IMR-90 (cell line): ENCODE results near the gene HMGXB3. TPM values are rescaled to one million over a fixed set of nuclear protein-coding genes. Genes with fewer than 3 reads are reported as not detected.

Source experiments
- ATAC-seq: fragments of 200-7000 bp; cut with Tn5 transposase; 2 replicates; pipeline ENCODE4 v1.9.1; 2020; ENCODE audit warnings: low read depth, mild to moderate bottlenecking, moderate library complexity
- BruUV-seq: library from RNA; stranded (reverse); fragments of 400-500 nt; replicated peaks from 2 replicates; lab custom pipeline; 2021; lab: Mats Ljungman, UMichigan
- CTCF ChIA-PET: fragments of 300-600 bp; formaldehyde crosslinking; extraction: SDS; loops from one replicate; lab custom pipeline; 2021; ENCODE audit warnings: antibody characterized with exemption; lab: Yijun Ruan, JAX
- POLR2A ChIA-PET: fragments of 300-600 bp; sonication (Branson Sonifier 250); formaldehyde crosslinking; loops from one replicate; lab custom pipeline; 2022; ENCODE audit warnings: antibody characterized with exemption; ENCODE audit not compliant: unreplicated experiment; lab: Charles Lee
- DNase-seq: peaks from one replicate; pipeline ENCODE4 v3.0.0; 2013
- H2AFZ ChIP-seq: replicated peaks from 2 replicates; pipeline ENCODE3; 2013; ENCODE audit warnings: low read length, mild to moderate bottlenecking; ENCODE audit not compliant: poor library complexity
- H2AK5ac ChIP-seq: 2 replicates; pipeline ENCODE4 v1.6.1; 2013; ENCODE audit warnings: low read depth, low read length, inconsistent platforms
- H2AK9ac ChIP-seq: replicated peaks from 2 replicates; pipeline ENCODE3; 2013; ENCODE audit warnings: mild to moderate bottlenecking, low read depth, low read length, moderate library complexity; ENCODE audit not compliant: poor library complexity
- H2BK120ac ChIP-seq: 2 replicates; pipeline ENCODE4 v1.6.1; 2013; ENCODE audit warnings: low read depth, low read length, inconsistent platforms
- H2BK15ac ChIP-seq: 3 replicates; pipeline ENCODE4 v1.6.1; 2013; ENCODE audit warnings: low read depth, low read length, inconsistent platforms
- H2BK20ac ChIP-seq: 2 replicates; pipeline ENCODE4 v1.6.1; 2013; ENCODE audit warnings: low read depth, mild to moderate bottlenecking, inconsistent platforms, low read length, moderate library complexity
- H2BK5ac ChIP-seq: 2 replicates; pipeline ENCODE4 v1.6.1; 2013; ENCODE audit warnings: mild to moderate bottlenecking, low read depth, low read length, inconsistent platforms; ENCODE audit not compliant: poor library complexity, severe bottlenecking
- H3K14ac ChIP-seq: replicated peaks from 2 replicates; pipeline ENCODE4 v1.6.1; 2013; ENCODE audit warnings: low read depth, low read length, inconsistent platforms
- H3K18ac ChIP-seq: 2 replicates; pipeline ENCODE4 v1.6.1; 2013; ENCODE audit warnings: low read depth, low read length, control low read depth
- H3K23ac ChIP-seq: 2 replicates; pipeline ENCODE4 v1.6.1; 2013; ENCODE audit warnings: low read depth, low read length, inconsistent platforms
- H3K27ac ChIP-seq: 2 replicates; pipeline ENCODE4 v1.5.1; 2013; ENCODE audit warnings: mild to moderate bottlenecking, control low read depth, low read length; ENCODE audit not compliant: insufficient read depth
- H3K27me3 ChIP-seq: 2 replicates; pipeline ENCODE4 v1.6.1; 2013; ENCODE audit warnings: low read length; ENCODE audit not compliant: control insufficient read depth, insufficient read depth
- H3K36me3 ChIP-seq: 2 replicates; pipeline ENCODE4 v1.6.1; 2013; ENCODE audit warnings: low read length, mixed read lengths; ENCODE audit not compliant: control insufficient read depth, insufficient read depth
- H3K4ac ChIP-seq: 2 replicates; pipeline ENCODE4 v1.6.1; 2013; ENCODE audit warnings: low read depth, low read length, inconsistent platforms
- H3K4me1 ChIP-seq: 2 replicates; pipeline ENCODE4 v1.6.1; 2013; ENCODE audit warnings: low read length, mixed read lengths; ENCODE audit not compliant: control insufficient read depth, insufficient read depth
- H3K4me2 ChIP-seq: 2 replicates; pipeline ENCODE4 v1.6.1; 2013; ENCODE audit warnings: low read depth, mild to moderate bottlenecking, control low read depth, low read length, moderate library complexity
- H3K4me3 ChIP-seq: 2 replicates; pipeline ENCODE4 v1.5.1; 2013; ENCODE audit warnings: low read depth, mild to moderate bottlenecking, control low read depth, low read length, moderate library complexity; ENCODE audit not compliant: insufficient read depth
- H3K56ac ChIP-seq: 2 replicates; pipeline ENCODE4 v1.6.1; 2013; ENCODE audit warnings: low read length, inconsistent platforms; ENCODE audit not compliant: insufficient read depth; ENCODE audit errors: extremely low read depth
- H3K79me1 ChIP-seq, 2 experiments: 2 replicates each; pipeline ENCODE4 v1.6.1; 2013; ENCODE audit warnings: low read length in 2 of 2, inconsistent platforms in 1 of 2, low read depth in 1 of 2
- H3K9ac ChIP-seq: 2 replicates; pipeline ENCODE4 v1.6.1; 2013; ENCODE audit warnings: low read depth, low read length, control low read depth
- H3K9me1 ChIP-seq: 2 replicates; pipeline ENCODE4 v1.6.1; 2013; ENCODE audit warnings: low read length, inconsistent platforms; ENCODE audit not compliant: insufficient read depth
- H3K9me3 ChIP-seq: 2 replicates; pipeline ENCODE4 v1.6.1; 2013; ENCODE audit warnings: low read length; ENCODE audit not compliant: control insufficient read depth, insufficient read depth
- H4K20me1 ChIP-seq: 2 replicates; pipeline ENCODE4 v1.6.1; 2013; ENCODE audit warnings: low read length, inconsistent platforms; ENCODE audit not compliant: insufficient read depth
- H4K5ac ChIP-seq: 2 replicates; pipeline ENCODE4 v1.6.1; 2013; ENCODE audit warnings: mild to moderate bottlenecking, low read depth, low read length, control low read depth
- H4K8ac ChIP-seq, 2 experiments: 2 replicates each; pipeline ENCODE4 v1.6.1; 2013; ENCODE audit warnings: low read depth in 2 of 2, low read length in 2 of 2, control low read depth in 1 of 2, inconsistent platforms in 1 of 2
- H4K91ac ChIP-seq: 2 replicates; pipeline ENCODE4 v1.6.1; 2013; ENCODE audit warnings: low read depth, low read length, inconsistent platforms; ENCODE audit not compliant: insufficient read depth
- BHLHE40 ChIP-seq: fragments of 150-350 bp; IDR thresholded peaks from 2 replicates; pipeline ENCODE4 v1.6.1; 2016; ENCODE audit warnings: mild to moderate bottlenecking, low read depth, low read length
- CHD1 ChIP-seq: IDR thresholded peaks from 2 replicates; pipeline ENCODE4 v1.6.1; 2012; ENCODE audit warnings: low read depth, low read length, improper control_type of control experiment
- FOS ChIP-seq: fragments of 150-350 bp; IDR thresholded peaks from 2 replicates; pipeline ENCODE4 v1.6.1; 2016; ENCODE audit warnings: low read depth, low read length
- MAFK ChIP-seq: IDR thresholded peaks from 2 replicates; pipeline ENCODE4 v1.6.1; 2012; ENCODE audit warnings: low read depth, low read length, improper control_type of control experiment
- MAZ ChIP-seq: IDR thresholded peaks from 2 replicates; pipeline ENCODE4 v1.6.1; 2012; ENCODE audit warnings: low read depth, mild to moderate bottlenecking, low read length, improper control_type of control experiment, moderate library complexity, borderline replicate concordance
- MXI1 ChIP-seq: IDR thresholded peaks from 2 replicates; pipeline ENCODE4 v1.6.1; 2012; ENCODE audit warnings: low read depth, mild to moderate bottlenecking, low read length, moderate library complexity, borderline replicate concordance
- NFE2L2 ChIP-seq: fragments of 150-350 bp; IDR thresholded peaks from 2 replicates; pipeline ENCODE4 v1.6.1; 2016; ENCODE audit warnings: low read depth, mild to moderate bottlenecking, low read length
- POLR2A ChIP-seq: IDR thresholded peaks from 2 replicates; pipeline ENCODE4 v1.6.1; 2012; ENCODE audit warnings: mild to moderate bottlenecking, low read depth, low read length
- RAD21 ChIP-seq: IDR thresholded peaks from 2 replicates; pipeline ENCODE4 v1.6.1; 2012; ENCODE audit warnings: low read length, improper control_type of control experiment
- RCOR1 ChIP-seq: IDR thresholded peaks from 2 replicates; pipeline ENCODE4 v1.6.1; 2012; ENCODE audit warnings: mild to moderate bottlenecking, low read length, improper control_type of control experiment; ENCODE audit not compliant: insufficient replicate concordance
- RFX5 ChIP-seq: IDR thresholded peaks from 2 replicates; pipeline ENCODE4 v1.8.0; 2012; ENCODE audit warnings: low read depth, mild to moderate bottlenecking, low read length, moderate library complexity
- SMC3 ChIP-seq: fragments of 150-350 bp; IDR thresholded peaks from 2 replicates; pipeline ENCODE4 v1.6.1; 2016; ENCODE audit warnings: low read depth, mild to moderate bottlenecking, antibody characterized with exemption, low read length, moderate library complexity
- WGBS, 2 experiments: methylation state at CpG; one replicate each; pipeline versions ENCODE4 v1.1.5 to v1.1.7; 2013; ENCODE audit warnings: missing lambda C conversion rate in 2 of 2; ENCODE audit not compliant: insufficient read length in 1 of 2; ENCODE audit errors: extremely low coverage in 2 of 2; 5-methylcytosine and 5-hydroxymethylcytosine counted together
- dilution Hi-C: fragments of 300-500 bp; cut with HindIII; formaldehyde crosslinking; loops from one replicate; pipeline ENCODE4 v1.14.3; 2018; ENCODE audit warnings: low sequenced_read_pairs; ENCODE audit not compliant: unreplicated experiment
- in situ Hi-C: fragments of 300-500 bp; cut with MboI; formaldehyde crosslinking; loops from 3 replicates; pipeline ENCODE4 v1.14.3; 2019; ENCODE audit warnings: low sequenced_read_pairs, inconsistent platforms, mixed read lengths
- intact Hi-C: fragments of 100-400 bp; cut with micrococcal nuclease; formaldehyde crosslinking; loops from 2 replicates; pipeline ENCODE4 v1.10.0; 2022
- polyA plus RNA-seq, 3 experiments: library from polyadenylated mRNA; depleted of rRNA; stranded (reverse); fragments of >200 nt; gene quantifications; 2 replicates each; pipeline ENCODE4 v1.2.3, GENCODE V29; 2012; ENCODE audit warnings: low replicate concordance in 1 of 3
- total RNA-seq: library from RNA; depleted of rRNA; stranded (reverse); fragments of >200 nt; gene quantifications from 2 replicates; pipeline ENCODE4 v1.2.3, GENCODE V29; 2012
- TF ChIP-seq, protein P1 (sequence below): fragments of 150-350 bp; IDR thresholded peaks from 2 replicates; pipeline ENCODE4 v1.6.1; 2017; ENCODE audit warnings: mild to moderate bottlenecking, antibody characterized with exemption, low read length, low read depth
- TF ChIP-seq, protein P2 (sequence below): fragments of 150-350 bp; IDR thresholded peaks from 2 replicates; pipeline ENCODE4 v1.6.1; 2016; ENCODE audit warnings: low read depth, mild to moderate bottlenecking, low read length, moderate library complexity, borderline replicate concordance

Gene HMGXB3
- total and polyA plus RNA-seq, 2 of the 4 experiments (the other 2 are of a cell fraction): 27.6 to 30.6 TPM

DNA sequence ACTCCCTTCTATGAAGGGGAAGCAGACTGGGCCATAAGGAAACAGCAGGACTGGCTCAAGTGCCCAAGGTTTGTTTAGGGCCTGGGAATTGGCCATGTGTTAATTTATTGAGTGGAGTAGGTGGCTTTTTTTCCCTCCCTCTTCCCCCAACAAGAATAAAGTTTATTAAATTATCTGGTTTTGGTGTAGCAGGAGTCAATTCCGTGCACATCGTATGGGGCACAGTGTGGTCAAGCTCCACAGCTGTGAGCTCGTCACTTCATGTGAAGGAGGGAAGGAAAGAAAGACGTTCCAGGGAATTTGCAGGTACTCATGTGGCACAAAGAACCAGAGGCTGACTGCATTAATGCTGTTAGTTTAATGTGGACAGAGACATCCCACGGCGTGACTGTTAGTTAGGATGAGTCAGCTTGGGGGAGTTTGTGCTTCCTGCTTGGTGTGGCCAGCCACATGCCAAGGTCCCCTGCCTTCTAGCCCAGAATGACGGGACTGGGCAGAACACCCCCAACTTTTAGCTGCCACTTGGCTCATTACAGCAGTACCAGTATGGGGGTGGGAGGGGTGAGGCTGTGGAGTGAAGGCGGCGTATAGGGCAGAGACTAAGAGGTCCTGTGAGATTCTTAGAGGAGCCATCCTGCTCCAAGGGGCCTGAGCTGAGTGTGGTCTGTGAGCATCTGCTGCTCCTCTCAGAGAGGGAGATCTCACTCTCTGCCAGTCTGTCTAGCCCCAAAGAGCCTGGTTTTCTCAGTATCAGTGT, 52.6 kb downstream of the HMGXB3 start:
- Histone ChIP-seq H2BK20ac (peak overlapping the region; percentile 81), H2AK9ac (peak overlapping the region; percentile 89), H3K4me2 (no peak overlapping the region), H3K4me3 (no peak overlapping the region), H4K91ac (peak overlapping the region; percentile 88), H4K20me1 (no peaks in the 10 kb centered on the region; the same call in 1 of the 2 replicates), H2BK5ac (peak overlapping the region; percentile 74), H4K5ac (peak overlapping the region; percentile 34; the same call in 1 of the 2 replicates), H3K27me3 (no peaks in the 10 kb centered on the region), H3K18ac (peak overlapping the region; percentile 42; the same call in 1 of the 2 replicates), H3K79me1 (peaks cover 4 to 42% of the 10 kb centered on the region in 2 experiments; a peak in 3 of 4 replicates), H3K14ac (peak overlapping the region; percentile 92), H3K27ac (peak overlapping the region; percentile 50), H3K4ac (peak overlapping the region; percentile 85), H3K23ac (peak overlapping the region; percentile 55), H3K36me3 (peaks cover 62% of the 10 kb centered on the region), H3K56ac (peak overlapping the region; percentile 42; the same call in 1 of the 2 replicates), H2BK15ac (peak overlapping the region; percentile 72; the same call in 2 of the 3 replicates), H3K9ac (no peak overlapping the region), H2BK120ac (peak overlapping the region; percentile 88), H2AFZ (peak overlapping the region; percentile 7), H3K9me3 (no peaks in the 10 kb centered on the region), H3K4me1 (peaks cover 22% of the 10 kb centered on the region), H4K8ac (peak overlapping the region in 1 of 2 experiments; percentile 81), H2AK5ac (peak overlapping the region; percentile 91), H3K9me1 (peaks cover 38% of the 10 kb centered on the region)
- ATAC-seq (peak; percentile 82), DNase-seq (peak; percentile 85)
- TF ChIP-seq MAZ: 0 out of 2 replicates have a peak, but pooled peaks have one; percentile 39
- TF ChIP-seq MXI1: peak; percentile 96
- TF ChIP-seq RCOR1: no peak
- peak; percentile 75 for TF ChIP-seq FOS
- no peak; the same call in 1 of the 2 replicates for TF ChIP-seq POLR2A
- TF ChIP-seq RAD21: no peak
- TF ChIP-seq, protein P1, sequence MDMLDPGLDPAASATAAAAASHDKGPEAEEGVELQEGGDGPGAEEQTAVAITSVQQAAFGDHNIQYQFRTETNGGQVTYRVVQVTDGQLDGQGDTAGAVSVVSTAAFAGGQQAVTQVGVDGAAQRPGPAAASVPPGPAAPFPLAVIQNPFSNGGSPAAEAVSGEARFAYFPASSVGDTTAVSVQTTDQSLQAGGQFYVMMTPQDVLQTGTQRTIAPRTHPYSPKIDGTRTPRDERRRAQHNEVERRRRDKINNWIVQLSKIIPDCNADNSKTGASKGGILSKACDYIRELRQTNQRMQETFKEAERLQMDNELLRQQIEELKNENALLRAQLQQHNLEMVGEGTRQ: peak; percentile 42; the same call in 1 of the 2 replicates
- peak; percentile 70; the same call in 1 of the 2 replicates for TF ChIP-seq BHLHE40
- no peak for TF ChIP-seq RFX5
- TF ChIP-seq MAFK: no peak
- peak; percentile 55; the same call in 1 of the 2 replicates for TF ChIP-seq NFE2L2
- TF ChIP-seq SMC3: no peak
- TF ChIP-seq, protein P2, sequence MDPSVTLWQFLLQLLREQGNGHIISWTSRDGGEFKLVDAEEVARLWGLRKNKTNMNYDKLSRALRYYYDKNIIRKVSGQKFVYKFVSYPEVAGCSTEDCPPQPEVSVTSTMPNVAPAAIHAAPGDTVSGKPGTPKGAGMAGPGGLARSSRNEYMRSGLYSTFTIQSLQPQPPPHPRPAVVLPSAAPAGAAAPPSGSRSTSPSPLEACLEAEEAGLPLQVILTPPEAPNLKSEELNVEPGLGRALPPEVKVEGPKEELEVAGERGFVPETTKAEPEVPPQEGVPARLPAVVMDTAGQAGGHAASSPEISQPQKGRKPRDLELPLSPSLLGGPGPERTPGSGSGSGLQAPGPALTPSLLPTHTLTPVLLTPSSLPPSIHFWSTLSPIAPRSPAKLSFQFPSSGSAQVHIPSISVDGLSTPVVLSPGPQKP: no peak
- no peak for TF ChIP-seq CHD1
- intact Hi-C loops (no loop called here), dilution Hi-C loops (no loop called here), in situ Hi-C loops (no loop called here)
- WGBS, 2 experiments: 75% methylated on average over 4 of the region's 9 CpGs; no CpG with 5 or more reads in 1 of the 2 experiments
- ChIA-PET CTCF (interaction anchor here (0.6 kb wide), 1 partner anchor 42 kb away, joined by 5 read pairs; no protein-coding TSS in a partner anchor), POLR2A (no interaction called here)
- no TSS peak for BruUV-seq
